Keratinocyte (primary cell): ENCODE measurements around the gene KAT2B. TPM values are rescaled to one million over a fixed set of nuclear protein-coding genes. Genes with fewer than 3 reads are reported as not detected.

Source experiments
- DNase-seq: peaks from one replicate; pipeline ENCODE4 v3.0.0-alpha.2; 2011; ENCODE audit warnings: low read depth, missing footprints, low spot score
- FAIRE-seq: peaks from 2 replicates; lab custom pipeline; 2011; peaks lifted over from hg19 to GRCh38; lab: Jason Lieb, UNC
- H2AFZ ChIP-seq: 2 replicates; pipeline ENCODE4 v1.6.0; 2012; ENCODE audit warnings: low read length, control low read depth, inconsistent platforms; ENCODE audit not compliant: control insufficient read depth
- H3K27ac ChIP-seq: 2 replicates; pipeline ENCODE4 v1.5.1; 2011; ENCODE audit warnings: low read length; ENCODE audit not compliant: control insufficient read depth, insufficient read depth
- H3K27me3 ChIP-seq: 3 replicates; pipeline ENCODE4 v1.6.0; 2011; ENCODE audit warnings: low read length; ENCODE audit not compliant: control insufficient read depth, insufficient read depth; ENCODE audit errors: extremely low read depth
- H3K36me3 ChIP-seq, 2 experiments: 2 replicates in 1 of 2; 3 replicates in 1 of 2; pipeline ENCODE4 v1.5.1; 2011; ENCODE audit warnings: low read length in 2 of 2, mild to moderate bottlenecking in 1 of 2; ENCODE audit not compliant: control insufficient read depth in 2 of 2, insufficient read depth in 2 of 2; ENCODE audit errors: extremely low read depth in 1 of 2
- H3K4me1 ChIP-seq: 3 replicates; pipeline ENCODE4 v1.5.1; 2011; ENCODE audit warnings: low read length; ENCODE audit not compliant: control insufficient read depth, insufficient read depth; ENCODE audit errors: extremely low read depth
- H3K4me2 ChIP-seq: 3 replicates; pipeline ENCODE4 v1.6.0; 2011; ENCODE audit warnings: low read depth, low read length; ENCODE audit not compliant: control insufficient read depth, insufficient read depth; ENCODE audit errors: extremely low read depth
- H3K4me3 ChIP-seq, 3 experiments: fragments of 200-600 bp in 1 of 3; sonication (generic) in 1 of 3; 2 replicates in 2 of 3; 3 replicates in 1 of 3; pipeline ENCODE4 v1.5.1; 2011 to 2016; ENCODE audit warnings: low read length in 3 of 3, mild to moderate bottlenecking in 3 of 3, control low read depth in 2 of 3, inconsistent platforms in 1 of 3, low read depth in 1 of 3, mixed read lengths in 1 of 3, mixed run types in 1 of 3, moderate library complexity in 1 of 3; ENCODE audit not compliant: control insufficient read depth in 2 of 3, insufficient read depth in 2 of 3; ENCODE audit errors: extremely low read depth in 1 of 3
- H3K79me2 ChIP-seq: 2 replicates; pipeline ENCODE4 v1.6.0; 2012; ENCODE audit warnings: low read length; ENCODE audit not compliant: control insufficient read depth, insufficient read depth
- H3K9ac ChIP-seq: 3 replicates; pipeline ENCODE4 v1.6.0; 2011; ENCODE audit warnings: low read length; ENCODE audit not compliant: control insufficient read depth, insufficient read depth; ENCODE audit errors: extremely low read depth
- H3K9me1 ChIP-seq: 3 replicates; pipeline ENCODE4 v1.6.0; 2011; ENCODE audit warnings: low read length; ENCODE audit not compliant: control insufficient read depth, insufficient read depth; ENCODE audit errors: extremely low read depth
- H3K9me3 ChIP-seq: 2 replicates; pipeline ENCODE4 v1.5.1; 2012; ENCODE audit warnings: low read depth, low read length; ENCODE audit not compliant: control insufficient read depth
- H4K20me1 ChIP-seq: 3 replicates; pipeline ENCODE4 v1.6.0; 2011; ENCODE audit warnings: low read length; ENCODE audit not compliant: control insufficient read depth, insufficient read depth; ENCODE audit errors: extremely low read depth
- CTCF ChIP-seq, 3 experiments: IDR thresholded peaks in 1 of 3; conservative IDR thresholded peaks in 1 of 3; optimal IDR thresholded peaks in 1 of 3; 2 replicates in 2 of 3; 3 replicates in 1 of 3; pipeline versions ENCODE3 to v1.5.1; 2011; ENCODE audit warnings: low read length in 3 of 3, mild to moderate bottlenecking in 3 of 3, moderate library complexity in 2 of 3, control low read depth in 1 of 3, inconsistent platforms in 1 of 3; ENCODE audit not compliant: insufficient read depth in 2 of 3; ENCODE audit errors: extremely low read depth in 1 of 3
- EZH2 ChIP-seq: IDR thresholded peaks from one replicate; pipeline ENCODE4 v1.6.1; 2012; ENCODE audit warnings: inconsistent platforms, mild to moderate bottlenecking, low read length, moderate library complexity
- dilution Hi-C: fragments of 300-500 bp; cut with MboI; formaldehyde crosslinking; loops from one replicate; pipeline ENCODE4 v1.7.0; 2020; ENCODE audit warnings: low sequenced_read_pairs; ENCODE audit not compliant: extremely low pct_ligation_motif_present
- polyA plus RNA-seq, 5 experiments: library from polyadenylated mRNA; depleted of rRNA in 3 of 5; stranded (reverse) in 3 of 5; stranded (forward) in 1 of 5; unstranded in 1 of 5; fragments of >200 nt; gene quantifications; 1 replicate in 1 of 5; 2 replicates in 3 of 5; 3 replicates in 1 of 5; pipeline versions ENCODE4 v1.2.1 to v1.2.3, GENCODE V29; 2011 to 2012; ENCODE audit warnings: missing spikeins in 2 of 5, low read depth in 1 of 5, low replicate concordance in 1 of 5

The KAT2B gene
- polyA plus RNA-seq, 1 donor (not counting 4 experiments of a cell fraction or from before 2014, with no cell fraction given), result 4.6 TPM

DNA sequence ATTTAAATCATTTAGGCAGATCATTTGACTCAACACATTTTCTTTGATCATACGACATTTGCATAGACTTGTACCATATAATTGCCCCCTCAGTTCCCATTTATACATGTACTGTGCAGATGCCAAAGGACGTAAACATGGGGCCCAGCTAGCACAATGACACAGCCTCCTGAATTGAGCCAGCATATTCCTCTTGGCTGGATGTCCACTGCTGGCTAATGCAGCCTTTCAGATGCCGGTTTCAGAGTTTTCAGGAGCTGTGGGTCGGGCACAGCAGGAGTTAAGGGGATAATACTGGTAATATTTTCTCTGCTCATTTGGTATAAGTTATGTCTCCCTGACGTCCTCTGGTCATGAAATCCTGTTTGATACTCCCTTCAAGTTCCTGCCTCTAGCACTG lies 39.4 kb downstream of the KAT2B start:
- no peak for FAIRE-seq
- Histone ChIP-seq H3K27me3 (no peaks in the 10 kb centered on the region), H3K36me3 (no peaks in the 10 kb centered on the region), H3K79me2 (no peaks in the 10 kb centered on the region), H4K20me1 (no peaks in the 10 kb centered on the region), H3K9me3 (no peaks in the 10 kb centered on the region), H2AFZ (no peak overlapping the region), H3K27ac (no peak overlapping the region), H3K9me1 (no peaks in the 10 kb centered on the region), H3K4me3 (no peak overlapping the region), H3K9ac (no peak overlapping the region), H3K4me1 (peaks cover 9% of the 10 kb centered on the region), H3K4me2 (no peak overlapping the region)
- dilution Hi-C loops, result no loop called here
- DNase-seq, result no peak
- TF ChIP-seq EZH2 (no peak), CTCF (optimal IDR thresholded peaks at IDR 0.05 in 1 of 3, IDR thresholded peaks at IDR 0.05 in 1 of 3, conservative IDR thresholded peaks at IDR 0.05 in 1 of 3; ENCODE audit: extremely low read depth in 1 of 3, insufficient read depth in 2 of 3, low read length in 3 of 3) (no peak)

DNA sequence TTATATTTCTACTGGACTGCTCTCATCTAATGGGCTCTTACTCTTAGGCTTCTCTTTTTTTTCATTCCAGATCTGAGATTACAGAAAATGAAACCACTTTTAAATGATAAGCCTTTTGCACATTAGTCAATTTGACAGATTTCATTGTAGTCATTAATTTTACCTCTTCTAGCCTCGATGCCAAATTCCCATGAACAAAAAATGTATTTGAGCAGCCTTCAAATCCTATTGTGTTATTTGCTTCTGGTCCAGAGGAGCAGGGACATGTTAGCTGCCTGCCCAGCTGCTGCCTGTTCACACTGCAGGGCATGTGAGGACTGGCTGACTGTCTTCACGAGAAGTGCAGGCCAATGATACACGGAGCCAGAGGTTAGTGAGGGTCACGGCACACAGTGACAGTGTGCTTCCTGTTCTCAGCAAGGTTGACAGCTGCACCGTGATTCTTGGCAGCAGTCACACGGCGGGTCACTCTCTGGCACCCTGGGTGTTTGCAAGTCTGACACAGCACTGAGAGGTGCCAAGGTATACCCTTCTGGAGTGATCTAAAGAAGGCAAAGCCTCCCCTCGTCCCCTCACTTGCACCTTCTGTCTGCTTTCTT lies 40.8 kb downstream of the KAT2B start:
- DNase-seq (no peak), FAIRE-seq (peak; percentile 79)
- H3K36me3 ChIP-seq, result no peaks in the 10 kb centered on the region
- no peaks in the 10 kb centered on the region for H3K27me3 ChIP-seq
- no peak overlapping the region for H3K9ac ChIP-seq
- H3K9me3 ChIP-seq, result no peaks in the 10 kb centered on the region
- no peaks in the 10 kb centered on the region for H3K79me2 ChIP-seq
- H2AFZ ChIP-seq, result peak overlapping the region; percentile 88
- no peak overlapping the region for H3K27ac ChIP-seq
- peaks cover 8% of the 10 kb centered on the region for H3K4me1 ChIP-seq
- H3K4me2 ChIP-seq, result peak overlapping the region; percentile 20
- no peak overlapping the region for H3K4me3 ChIP-seq
- no peaks in the 10 kb centered on the region for H3K9me1 ChIP-seq
- no peak for TF ChIP-seq EZH2
- TF ChIP-seq CTCF (optimal IDR thresholded peaks at IDR 0.05 in 1 of 3, IDR thresholded peaks at IDR 0.05 in 1 of 3, conservative IDR thresholded peaks at IDR 0.05 in 1 of 3; ENCODE audit: extremely low read depth in 1 of 3, insufficient read depth in 2 of 3, low read length in 3 of 3), result no peak
- H4K20me1 ChIP-seq, result no peaks in the 10 kb centered on the region
- dilution Hi-C loops, result no loop called here
